GM18499 (cell line): Measurements from ENCODE around the gene AMH.
"Not testable (repeated sequence)": the region's sequence is repeated elsewhere in the genome, so short reads cannot be mapped to it uniquely, and the experiment has no call there.

ENCODE experiments used
- ATAC-seq: cut with Tn5 transposase; IDR thresholded peaks from one replicate; pipeline ENCODE4 v1.9.1; 2021; ENCODE audit warnings: moderate number of reproducible peaks; ENCODE audit not compliant: insufficient read depth, unreplicated experiment

Gene AMH

DNA sequence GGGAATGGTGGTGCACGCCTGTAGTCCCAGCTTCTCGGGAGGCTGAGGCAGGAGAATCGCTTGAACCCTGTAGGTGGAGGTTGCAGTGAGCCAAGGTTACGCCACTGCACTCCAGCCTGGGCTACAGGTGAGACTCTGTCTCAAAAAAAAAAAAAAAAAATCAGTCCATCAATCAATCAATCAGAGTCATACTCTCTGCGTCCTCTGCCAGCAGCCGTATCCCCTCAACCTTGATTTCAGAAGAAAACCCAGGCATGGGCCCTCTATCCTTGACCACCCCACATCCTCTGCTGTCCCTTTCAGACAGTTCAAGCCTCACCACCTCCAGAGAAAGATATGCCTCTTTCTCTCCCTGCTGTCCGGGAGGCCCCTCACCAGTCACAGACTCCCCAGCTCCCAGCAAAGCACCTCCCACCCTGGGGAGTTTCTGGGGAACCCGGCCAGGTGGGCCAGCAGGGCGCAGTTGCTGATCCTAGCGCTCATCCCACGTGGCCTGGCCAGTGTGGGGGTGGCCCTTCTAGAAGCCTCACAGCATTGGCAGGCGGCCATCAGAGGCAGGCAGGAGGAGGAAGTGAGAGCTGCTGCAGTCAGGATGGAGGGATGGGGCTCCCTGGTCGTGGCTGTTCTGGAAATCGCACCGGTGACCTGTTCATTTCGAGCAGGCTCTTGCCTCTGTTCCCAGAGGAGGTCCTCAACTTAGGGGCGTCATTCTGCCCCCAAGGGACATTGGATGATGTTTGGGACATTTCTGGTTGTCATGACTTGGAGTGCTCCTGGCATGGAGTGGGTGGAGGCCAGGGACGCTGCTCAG lies 17.3 kb downstream of the AMH start:
- no peak for ATAC-seq

DNA sequence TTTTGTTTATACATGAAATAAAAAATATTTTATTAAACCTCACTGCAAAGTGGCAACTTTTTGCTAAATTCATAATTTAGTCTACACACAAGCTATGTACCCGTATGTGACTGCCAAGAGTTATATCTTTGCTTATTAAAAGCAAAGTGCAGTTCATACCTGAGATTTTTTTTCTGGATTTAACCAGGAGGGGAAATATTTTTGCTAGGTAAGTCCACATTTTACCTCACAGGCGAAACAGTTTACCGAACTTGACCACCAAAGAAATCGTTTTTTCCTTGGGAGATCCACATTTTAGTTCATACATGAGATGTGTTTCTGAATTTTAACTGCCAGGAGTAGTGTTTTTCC lies 19.3 kb downstream of the AMH start:
- no peak for ATAC-seq

- ATAC-seq: no peak
These were observed 19.7 kb downstream of the AMH start for GRCh38 chr19:2268861-2269243.

DNA sequence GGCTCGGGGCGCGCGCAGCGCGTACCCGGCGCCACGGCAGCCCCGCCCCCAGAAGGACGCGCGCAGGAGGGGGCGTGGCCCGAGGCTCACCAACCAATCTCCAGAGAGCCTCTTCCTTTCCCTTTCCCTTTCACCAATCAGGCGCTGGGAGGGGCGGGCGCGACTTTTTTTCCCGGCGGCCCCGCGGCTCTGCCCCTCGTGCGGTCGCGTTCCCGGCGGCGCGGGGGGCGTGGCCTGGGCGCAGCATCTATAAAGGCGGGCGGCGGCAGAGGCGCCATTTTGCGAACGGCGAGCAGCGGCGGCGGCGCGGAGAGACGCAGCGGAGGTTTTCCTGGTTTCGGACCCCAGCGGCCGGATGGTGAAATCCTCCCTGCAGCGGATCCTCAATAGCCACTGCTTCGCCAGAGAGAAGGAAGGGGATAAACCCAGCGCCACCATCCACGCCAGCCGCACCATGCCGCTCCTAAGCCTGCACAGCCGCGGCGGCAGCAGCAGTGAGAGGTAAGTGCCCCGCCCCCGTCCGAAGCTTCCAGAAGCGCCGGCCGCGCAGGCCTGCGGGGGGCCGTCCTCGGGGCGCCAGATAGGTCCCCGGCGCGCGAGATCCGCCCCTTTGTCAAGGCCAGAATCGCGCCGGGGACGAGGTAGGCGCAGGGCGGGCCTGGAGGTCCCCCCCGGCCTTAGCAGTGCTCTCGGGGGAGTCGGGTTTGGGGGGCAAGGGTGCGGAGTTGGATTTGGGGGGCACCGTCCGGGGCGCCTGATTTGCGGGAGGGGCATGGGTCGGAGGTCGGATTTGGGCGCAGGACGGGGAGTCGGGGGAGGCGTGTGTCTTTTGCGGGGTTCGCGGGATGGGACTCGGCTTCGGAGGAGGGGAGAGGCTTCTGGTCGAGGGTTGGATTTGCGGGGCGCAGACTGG lies 20.4 kb downstream of the AMH start:
- peak; percentile 30 for ATAC-seq

DNA sequence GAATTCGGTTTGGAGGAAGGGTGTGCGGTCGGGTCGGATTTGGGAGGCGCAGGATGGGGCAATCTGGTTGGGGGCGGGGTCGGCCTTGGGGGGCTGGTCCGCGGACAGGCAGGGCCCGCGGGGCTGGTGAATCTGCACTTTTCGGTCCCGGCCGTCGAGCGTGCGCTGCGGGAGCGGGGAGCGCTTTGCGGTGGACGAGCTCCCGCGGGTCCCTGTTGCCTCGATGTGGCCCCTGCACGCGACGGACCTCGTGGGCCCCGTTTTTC lies 21.0 kb downstream of the AMH start:
- ATAC-seq: no peak

DNA sequence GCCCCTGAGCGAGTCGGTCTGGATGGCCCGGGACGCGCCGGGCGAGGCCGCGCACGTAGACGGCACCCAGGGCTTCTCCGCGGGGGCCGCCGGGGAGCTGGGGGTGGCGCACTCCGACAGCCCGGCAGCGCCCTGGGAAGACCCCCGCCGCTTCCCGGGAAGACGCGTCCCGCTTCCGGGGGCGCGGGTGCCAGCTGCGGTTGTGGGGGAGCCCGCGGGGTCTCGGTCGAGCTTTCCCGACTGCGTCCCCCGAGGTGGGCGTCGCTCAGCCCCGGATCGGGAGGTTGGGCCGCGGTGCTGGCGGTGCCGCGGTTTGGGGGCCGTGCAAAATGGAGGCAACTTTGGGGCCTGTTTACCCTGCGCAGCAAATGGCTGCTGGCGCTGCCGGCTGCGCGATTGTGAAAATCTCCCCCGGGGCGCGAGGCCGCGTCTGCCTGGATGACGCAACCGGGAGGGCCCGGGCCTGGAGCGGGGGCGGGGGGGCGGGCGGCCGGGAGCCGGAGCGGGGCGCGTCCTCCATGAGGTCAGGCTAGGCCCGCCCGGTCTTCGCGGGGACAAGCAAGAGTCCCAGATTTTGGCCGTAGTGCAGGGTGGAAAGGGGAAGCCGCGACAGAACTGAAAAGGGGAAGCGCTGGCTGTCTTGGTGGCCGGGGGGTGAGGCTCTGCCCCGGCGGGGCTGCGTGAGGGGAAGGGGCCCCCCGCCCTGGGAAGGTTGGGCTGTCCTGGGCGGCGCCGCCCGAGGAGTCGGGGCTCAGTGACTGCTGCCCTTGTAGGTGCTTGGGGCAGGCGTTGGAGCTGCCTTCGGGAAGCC lies 21.5 kb downstream of the AMH start:
- ATAC-seq: no peak

GRCh38 chr19:2271234-2272103 lies 22.3 kb downstream of the AMH start:
- ATAC-seq: no peak

- ATAC-seq: no peak
These were observed 24.4 kb downstream of the AMH start for GRCh38 chr19:2273356-2274184.

DNA sequence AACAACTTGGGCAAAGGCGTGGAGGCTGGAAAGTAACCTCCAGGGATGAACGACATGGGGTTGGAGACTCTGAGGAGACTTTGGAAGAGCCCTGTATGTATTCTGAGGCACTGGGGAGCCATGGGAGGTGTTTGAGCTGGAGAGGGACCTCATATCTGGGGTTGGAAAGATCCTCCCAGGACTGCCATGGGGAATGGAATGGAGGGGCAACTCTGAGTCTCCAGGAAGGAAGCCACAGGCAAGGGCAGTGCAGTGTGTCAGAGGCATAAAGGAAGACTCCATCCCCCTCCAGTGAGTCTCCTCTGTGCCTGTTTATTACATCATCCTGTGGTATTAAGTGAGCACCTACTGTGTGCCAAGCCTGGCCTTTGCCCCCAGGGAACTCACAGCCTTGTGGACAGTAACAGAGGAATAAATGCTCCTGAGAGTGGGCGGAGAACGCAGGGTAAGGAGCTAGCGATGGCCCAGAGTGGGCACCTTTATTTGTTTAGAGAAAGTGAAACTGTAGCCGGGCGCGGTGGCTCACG lies 25.1 kb downstream of the AMH start:
- ATAC-seq: no peak

- ATAC-seq: no peak
These were observed 25.9 kb downstream of the AMH start for GRCh38 chr19:2274931-2275535.

GRCh38 chr19:2275588-2276428 lies 26.7 kb downstream of the AMH start:
- ATAC-seq: no peak

DNA sequence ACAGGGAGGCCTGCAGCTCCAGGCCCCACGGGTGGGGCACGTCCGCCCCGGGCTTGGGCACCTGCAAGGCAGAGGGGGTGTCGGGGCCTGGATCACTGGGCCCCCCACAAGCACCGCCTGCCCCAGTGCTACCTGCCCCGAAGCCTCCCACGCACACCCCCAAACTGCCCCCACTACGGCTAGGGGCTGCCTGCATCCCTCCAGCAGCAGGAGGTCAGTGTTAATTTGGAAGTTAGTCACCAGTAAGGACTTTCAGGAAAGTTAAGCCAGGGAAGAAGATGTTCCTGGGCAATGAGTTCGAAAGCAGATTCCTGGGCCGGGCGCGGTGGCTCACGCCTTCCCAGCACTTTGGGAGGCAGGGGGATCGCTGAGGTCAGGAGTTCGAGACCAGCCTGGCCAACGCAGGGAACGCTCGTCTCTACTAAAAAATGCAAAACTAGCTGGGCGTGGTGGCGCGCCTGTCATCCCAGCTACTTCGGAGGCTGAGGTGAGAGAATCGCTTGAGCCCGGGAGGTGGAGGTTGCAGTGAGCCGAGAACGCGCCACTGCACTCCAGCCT lies 27.4 kb downstream of the AMH start:
- no peak for ATAC-seq

GRCh38 chr19:2277138-2277537 lies 28.0 kb downstream of the AMH start:
- no peak for ATAC-seq

DNA sequence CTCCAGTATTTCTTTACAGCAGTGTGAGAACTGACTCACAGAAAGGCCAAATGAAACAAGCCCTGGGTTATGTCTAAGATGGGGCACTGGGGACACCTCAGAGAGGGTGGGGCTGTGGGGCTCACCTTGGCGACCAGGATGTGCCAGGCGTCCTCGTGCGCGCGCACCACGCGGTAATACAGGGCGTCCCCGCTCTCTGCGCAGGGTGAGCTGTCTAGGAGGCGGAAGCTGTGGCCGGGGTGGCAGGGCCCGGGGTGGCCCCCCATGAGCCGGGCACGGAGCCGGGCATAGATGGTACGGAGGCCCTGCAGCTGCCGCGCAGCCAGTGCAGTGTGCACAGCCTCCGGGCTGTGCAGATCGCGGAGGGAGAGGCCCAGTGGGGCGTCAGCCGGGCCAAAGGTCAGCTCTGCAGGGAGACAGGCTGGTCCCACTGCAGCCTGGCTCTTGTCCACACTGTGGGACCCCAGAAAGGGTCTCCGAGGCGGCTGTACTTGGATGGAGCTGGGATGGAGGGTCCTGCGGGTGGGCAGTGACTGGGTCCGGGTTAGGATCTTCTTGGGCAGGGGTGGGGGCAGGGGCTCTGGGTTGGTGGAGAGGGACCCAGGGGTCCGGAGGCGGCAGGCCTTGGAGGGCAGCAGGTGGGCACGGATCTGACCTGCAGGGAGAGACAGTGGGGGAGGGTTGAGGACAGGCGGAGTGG lies 29.5 kb downstream of the AMH start:
- no peak for ATAC-seq

- ATAC-seq: no peak
These were observed 31.6 kb downstream of the AMH start for GRCh38 chr19:2280633-2281264.

DNA sequence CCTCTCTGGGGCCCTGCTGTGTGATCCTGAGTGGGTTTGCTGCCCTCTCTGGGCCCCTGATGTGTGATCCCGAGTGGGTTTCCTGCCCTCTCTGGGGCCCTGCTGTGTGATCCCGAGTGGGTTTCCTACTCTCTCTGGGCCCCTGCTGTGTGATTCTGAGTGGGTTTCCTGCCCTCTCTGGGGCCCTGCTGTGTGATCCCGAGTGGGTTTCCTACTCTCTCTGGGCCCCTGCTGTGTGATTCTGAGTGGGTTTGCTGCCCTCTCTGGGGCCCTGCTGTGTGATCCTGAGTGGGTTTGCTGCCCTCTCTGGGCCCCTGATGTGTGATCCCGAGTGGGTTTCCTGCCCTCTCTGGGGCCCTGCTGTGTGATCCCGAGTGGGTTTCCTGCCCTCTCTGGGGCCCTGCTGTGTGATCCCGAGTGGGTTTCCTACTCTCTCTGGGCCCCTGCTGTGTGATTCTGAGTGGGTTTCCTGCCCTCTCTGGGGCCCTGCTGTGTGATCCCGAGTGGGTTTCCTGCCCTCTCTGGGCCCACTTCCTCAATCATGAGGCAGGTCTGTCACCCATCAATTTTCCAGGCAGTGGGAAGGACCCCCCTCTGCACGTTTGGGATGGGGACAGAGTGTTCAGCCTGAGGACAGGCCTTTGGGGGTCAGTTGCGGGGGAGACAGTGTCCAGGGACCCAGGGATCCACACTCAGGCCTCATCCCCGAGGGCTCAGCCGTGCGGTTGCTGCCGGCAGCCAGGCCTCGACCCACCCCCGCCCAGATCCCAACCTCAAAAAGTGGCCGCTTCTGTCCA lies 32.3 kb downstream of the AMH start:
- not testable (repeated sequence) for ATAC-seq
